MM.1S (cell line): ENCODE results near the gene TARP.

Source experiments
- DNase-seq: peaks from one replicate; pipeline ENCODE4 v3.0.0-alpha.2; 2015
- H2AFZ ChIP-seq: fragments of 300-600 bp; sonication (generic); 2 replicates; pipeline ENCODE4 v1.6.0; 2016; ENCODE audit warnings: antibody characterized with exemption, low read length
- H3F3A ChIP-seq: fragments of 300-600 bp; sonication (generic); 2 replicates; pipeline ENCODE4 v1.6.1; 2016; ENCODE audit warnings: mild to moderate bottlenecking, antibody characterized with exemption, low read length, moderate library complexity, mixed read lengths; ENCODE audit not compliant: insufficient read depth
- H3K27ac ChIP-seq: fragments of 300-600 bp; sonication (generic); 2 replicates; pipeline ENCODE4 v1.5.1; 2016; ENCODE audit warnings: mild to moderate bottlenecking, low read length
- H3K27me3 ChIP-seq: fragments of 300-600 bp; sonication (generic); replicated peaks from 2 replicates; pipeline ENCODE4 v1.6.0; 2016; ENCODE audit warnings: low read length; ENCODE audit not compliant: insufficient read depth
- H3K36me3 ChIP-seq: fragments of 300-600 bp; sonication (generic); replicated peaks from 2 replicates; pipeline ENCODE4 v1.6.1; 2016; ENCODE audit warnings: mild to moderate bottlenecking, low read length, mixed read lengths; ENCODE audit not compliant: insufficient read depth
- H3K4me1 ChIP-seq: fragments of 300-600 bp; sonication (generic); 2 replicates; pipeline ENCODE4 v1.6.1; 2016; ENCODE audit warnings: low read length, mixed read lengths
- H3K4me2 ChIP-seq: fragments of 300-600 bp; sonication (generic); 2 replicates; pipeline ENCODE4 v1.6.0; 2016; ENCODE audit warnings: low read depth, low read length
- H3K4me3 ChIP-seq: fragments of 300-600 bp; sonication (generic); 2 replicates; pipeline ENCODE4 v1.5.1; 2016; ENCODE audit warnings: low read length, mixed read lengths
- H3K79me2 ChIP-seq: fragments of 300-600 bp; sonication (generic); 2 replicates; pipeline ENCODE4 v1.6.1; 2016; ENCODE audit warnings: mixed run types, low read length, mixed read lengths
- H3K9ac ChIP-seq: fragments of 300-600 bp; sonication (generic); 2 replicates; pipeline ENCODE4 v1.6.1; 2016; ENCODE audit warnings: low read length, mixed read lengths
- H3K9me2 ChIP-seq: fragments of 300-600 bp; sonication (generic); replicated peaks from 2 replicates; pipeline ENCODE4 v1.6.1; 2016; ENCODE audit warnings: mild to moderate bottlenecking, low read length, mixed read lengths; ENCODE audit not compliant: insufficient read depth
- H3K9me3 ChIP-seq: fragments of 300-600 bp; sonication (generic); replicated peaks from 2 replicates; pipeline ENCODE4 v1.6.1; 2016; ENCODE audit warnings: mild to moderate bottlenecking, low read length, mixed read lengths; ENCODE audit not compliant: insufficient read depth
- H4K20me1 ChIP-seq: fragments of 300-600 bp; sonication (generic); 2 replicates; pipeline ENCODE4 v1.6.1; 2016; ENCODE audit warnings: mild to moderate bottlenecking, low read length, moderate library complexity, mixed read lengths; ENCODE audit not compliant: insufficient read depth
- EZH2 ChIP-seq: fragments of 300-600 bp; sonication (generic); optimal IDR thresholded peaks from 2 replicates; pipeline ENCODE3; 2017; ENCODE audit warnings: low read depth, mild to moderate bottlenecking, antibody characterized with exemption, low read length, mixed read lengths
- EZH2phosphoT487 ChIP-seq: fragments of 300-600 bp; sonication (generic); IDR thresholded peaks from 2 replicates; pipeline ENCODE4 v1.6.1; 2018; ENCODE audit warnings: antibody characterized with exemption, low read length
- TF ChIP-seq, protein P1 (sequence below): fragments of 300-600 bp; sonication (generic); IDR thresholded peaks from 2 replicates; pipeline ENCODE4 v1.5.1; 2016; ENCODE audit warnings: antibody characterized with exemption, low read length, mixed read lengths

The TARP gene

DNA sequence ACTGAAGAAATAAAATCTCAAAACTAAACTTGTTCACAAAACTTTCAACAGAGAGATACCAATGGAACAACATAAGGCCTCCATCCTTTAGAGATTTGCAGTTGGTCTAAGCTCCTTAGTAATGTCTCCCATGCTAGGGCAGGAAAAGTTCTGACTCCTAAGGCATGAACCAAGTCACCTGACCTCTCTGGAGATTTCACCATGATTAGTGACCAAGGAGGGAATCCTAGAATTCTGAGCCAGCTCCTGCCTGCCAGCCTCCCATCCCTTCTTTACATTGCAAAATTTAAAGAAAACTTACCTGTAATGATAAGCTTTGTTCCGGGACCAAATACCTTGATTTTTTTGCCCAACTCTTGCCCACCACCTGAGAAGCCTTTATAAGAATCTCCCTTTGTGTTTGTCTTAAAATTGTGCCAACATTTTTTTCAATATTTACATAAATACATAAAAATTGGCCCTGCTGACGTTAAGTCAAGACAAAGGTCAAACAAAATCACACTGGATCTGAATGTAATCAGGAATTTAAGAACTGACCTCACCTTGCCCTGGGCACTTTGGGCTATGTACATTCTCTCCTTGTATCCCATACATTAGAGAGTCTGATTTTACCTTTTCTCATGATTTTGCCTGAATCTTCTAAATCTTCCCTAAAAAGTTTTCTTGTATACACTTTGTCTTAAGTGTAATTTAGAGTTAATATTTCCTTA lies at the start of gene TARP:
Gene TARP, minus strand, starts transcription at position 351 of the 710 bp plus-strand sequence.
- H3K4me3 ChIP-seq, result no peak within 1 kb of the TSS
- H3K4me2 ChIP-seq, result no peak within 1 kb of the TSS
- H3K9me2 ChIP-seq, result no peaks in the 10 kb centered on the region
- H3K36me3 ChIP-seq, result no peaks in the 10 kb centered on the region
- no peak for DNase-seq
- H3K27me3 ChIP-seq, result no peaks in the 10 kb centered on the region
- H3K4me1 ChIP-seq, result no peaks in the 10 kb centered on the region
- TF ChIP-seq EZH2phosphoT487 (no peak), EZH2 (no peak)
- TF ChIP-seq, protein P1, sequence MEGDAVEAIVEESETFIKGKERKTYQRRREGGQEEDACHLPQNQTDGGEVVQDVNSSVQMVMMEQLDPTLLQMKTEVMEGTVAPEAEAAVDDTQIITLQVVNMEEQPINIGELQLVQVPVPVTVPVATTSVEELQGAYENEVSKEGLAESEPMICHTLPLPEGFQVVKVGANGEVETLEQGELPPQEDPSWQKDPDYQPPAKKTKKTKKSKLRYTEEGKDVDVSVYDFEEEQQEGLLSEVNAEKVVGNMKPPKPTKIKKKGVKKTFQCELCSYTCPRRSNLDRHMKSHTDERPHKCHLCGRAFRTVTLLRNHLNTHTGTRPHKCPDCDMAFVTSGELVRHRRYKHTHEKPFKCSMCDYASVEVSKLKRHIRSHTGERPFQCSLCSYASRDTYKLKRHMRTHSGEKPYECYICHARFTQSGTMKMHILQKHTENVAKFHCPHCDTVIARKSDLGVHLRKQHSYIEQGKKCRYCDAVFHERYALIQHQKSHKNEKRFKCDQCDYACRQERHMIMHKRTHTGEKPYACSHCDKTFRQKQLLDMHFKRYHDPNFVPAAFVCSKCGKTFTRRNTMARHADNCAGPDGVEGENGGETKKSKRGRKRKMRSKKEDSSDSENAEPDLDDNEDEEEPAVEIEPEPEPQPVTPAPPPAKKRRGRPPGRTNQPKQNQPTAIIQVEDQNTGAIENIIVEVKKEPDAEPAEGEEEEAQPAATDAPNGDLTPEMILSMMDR, result no peak
- no peak within 1 kb of the TSS for H3K27ac ChIP-seq
- H3K9me3 ChIP-seq, result no peaks in the 10 kb centered on the region
- no peaks in the 10 kb centered on the region for H4K20me1 ChIP-seq
- H2AFZ ChIP-seq, result no peak within 1 kb of the TSS
- H3K9ac ChIP-seq, result no peak within 1 kb of the TSS
- no peaks in the 10 kb centered on the region for H3K79me2 ChIP-seq
- no peaks in the 10 kb centered on the region for H3F3A ChIP-seq

DNA sequence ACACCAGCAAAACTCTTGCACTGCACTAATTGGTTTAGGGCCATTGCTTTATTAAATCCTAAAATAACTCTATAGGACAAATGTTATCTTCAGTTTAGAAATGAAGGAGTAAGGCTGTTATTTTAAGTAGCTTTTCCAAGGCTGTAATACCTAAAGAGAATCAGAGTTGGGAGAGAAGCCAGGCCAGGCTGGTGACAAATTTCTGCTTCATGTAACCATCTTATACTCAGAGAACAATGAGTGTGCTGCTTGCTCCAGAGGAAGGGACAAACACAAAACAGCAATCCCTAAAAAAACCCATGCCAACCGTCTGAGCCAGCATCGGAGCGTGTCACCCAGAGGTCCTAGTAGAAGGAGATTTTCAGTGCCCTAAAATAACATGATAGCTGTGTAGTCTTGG lies 49.7 kb upstream of the TARP start:
- Histone ChIP-seq H3K4me3 (no peak overlapping the region), H3F3A (no peaks in the 10 kb centered on the region), H2AFZ (no peak overlapping the region), H3K27ac (no peak overlapping the region), H3K36me3 (no peaks in the 10 kb centered on the region), H3K27me3 (no peaks in the 10 kb centered on the region), H3K9me2 (no peaks in the 10 kb centered on the region), H3K9ac (no peak overlapping the region), H3K9me3 (no peaks in the 10 kb centered on the region), H4K20me1 (no peaks in the 10 kb centered on the region), H3K4me2 (no peak overlapping the region), H3K79me2 (no peaks in the 10 kb centered on the region), H3K4me1 (no peaks in the 10 kb centered on the region)
- no peak for TF ChIP-seq EZH2
- TF ChIP-seq EZH2phosphoT487, result no peak
- TF ChIP-seq, protein P1, result no peak
- DNase-seq, result no peak

DNA sequence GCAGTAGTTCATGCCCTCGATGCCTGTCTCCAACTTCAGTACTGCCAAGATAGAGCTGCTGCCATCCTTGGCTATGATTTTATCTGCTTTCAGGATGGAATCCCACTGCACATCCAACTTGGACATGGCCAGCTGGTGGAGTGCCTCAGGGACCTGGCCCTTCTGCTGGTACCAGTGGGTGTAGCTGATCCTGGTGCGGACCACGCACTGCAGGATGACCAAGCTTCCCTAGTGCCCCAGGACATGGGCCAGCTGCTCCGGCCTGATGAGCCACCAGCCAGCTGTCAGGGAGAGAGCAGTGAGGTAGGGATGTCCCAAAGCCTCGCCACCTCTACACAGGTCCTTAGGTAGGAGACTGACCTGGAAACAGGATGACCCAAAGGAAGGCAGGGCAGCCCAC lies 49.0 kb upstream of the TARP start:
- no peaks in the 10 kb centered on the region for H3K27me3 ChIP-seq
- H3K36me3 ChIP-seq, result no peaks in the 10 kb centered on the region
- no peaks in the 10 kb centered on the region for H3K9me3 ChIP-seq
- H3K9ac ChIP-seq, result no peak overlapping the region
- H3K4me2 ChIP-seq, result no peak overlapping the region
- TF ChIP-seq EZH2 (no peak), EZH2phosphoT487 (no peak)
- TF ChIP-seq, protein P1, result no peak
- no peaks in the 10 kb centered on the region for H3F3A ChIP-seq
- no peaks in the 10 kb centered on the region for H4K20me1 ChIP-seq
- no peaks in the 10 kb centered on the region for H3K4me1 ChIP-seq
- no peak overlapping the region for H2AFZ ChIP-seq
- H3K79me2 ChIP-seq, result no peaks in the 10 kb centered on the region
- no peak overlapping the region for H3K27ac ChIP-seq
- no peak for DNase-seq
- no peaks in the 10 kb centered on the region for H3K9me2 ChIP-seq
- H3K4me3 ChIP-seq, result no peak overlapping the region
